Fibroblast of lung (primary cell): Measurements from ENCODE around the gene MEGF9. TPM values are rescaled to one million over a fixed set of nuclear protein-coding genes. Genes with fewer than 3 reads are reported as not detected.
A peak's percentile ranks its signal among the peaks of the same experiment; 100 is the strongest.

Experiments
- DNase-seq, 2 donors: peaks; one replicate each; pipeline versions ENCODE4 v3.0.0 to v3.0.0-alpha.2; 2010; ENCODE audit warnings: low read depth in 2 of 2
- H2AFZ ChIP-seq: 2 replicates; pipeline ENCODE4 v1.5.1; 2012; ENCODE audit warnings: low read length, control low read depth, inconsistent platforms
- H3K27ac ChIP-seq: 2 replicates; pipeline ENCODE4 v1.5.1; 2011; ENCODE audit warnings: low read length, control low read depth; ENCODE audit not compliant: insufficient read depth
- H3K27me3 ChIP-seq: 2 replicates; pipeline ENCODE4 v1.5.1; 2011; ENCODE audit warnings: mild to moderate bottlenecking, low read length; ENCODE audit not compliant: control insufficient read depth, insufficient read depth
- H3K36me3 ChIP-seq: 2 replicates; pipeline ENCODE4 v1.5.1; 2011; ENCODE audit warnings: low read length; ENCODE audit not compliant: control insufficient read depth, insufficient read depth
- H3K4me1 ChIP-seq: 2 replicates; pipeline ENCODE4 v1.5.1; 2011; ENCODE audit warnings: low read length; ENCODE audit not compliant: control insufficient read depth, insufficient read depth; ENCODE audit errors: extremely low read depth
- H3K4me2 ChIP-seq: 2 replicates; pipeline ENCODE4 v1.5.1; 2011; ENCODE audit warnings: low read length, control low read depth; ENCODE audit not compliant: insufficient read depth; ENCODE audit errors: extremely low read depth
- H3K4me3 ChIP-seq, 4 experiments: fragments of 200-600 bp in 1 of 4; sonication (generic) in 1 of 4; replicated peaks in 1 of 4; 2 replicates each; pipeline ENCODE4 v1.5.1; 2011 to 2016; ENCODE audit warnings: low read length in 4 of 4, low read depth in 3 of 4, mild to moderate bottlenecking in 3 of 4, control low read depth in 2 of 4, inconsistent platforms in 1 of 4, mixed read lengths in 1 of 4; ENCODE audit not compliant: insufficient read depth in 1 of 4; ENCODE audit errors: control extremely low read depth in 1 of 4
- H3K79me2 ChIP-seq: 2 replicates; pipeline ENCODE4 v1.5.1; 2012; ENCODE audit warnings: mild to moderate bottlenecking, low read length, inconsistent platforms; ENCODE audit not compliant: control insufficient read depth, insufficient read depth
- H3K9ac ChIP-seq: 2 replicates; pipeline ENCODE4 v1.5.1; 2011; ENCODE audit warnings: mild to moderate bottlenecking, low read length, control low read depth; ENCODE audit not compliant: insufficient read depth
- H3K9me3 ChIP-seq: 2 replicates; pipeline ENCODE4 v1.5.1; 2012; ENCODE audit warnings: low read depth, low read length; ENCODE audit not compliant: control insufficient read depth, insufficient read depth
- H4K20me1 ChIP-seq: 2 replicates; pipeline ENCODE4 v1.5.1; 2011; ENCODE audit warnings: low read length; ENCODE audit not compliant: control insufficient read depth, insufficient read depth; ENCODE audit errors: extremely low read depth
- CTCF ChIP-seq, 2 donors: IDR thresholded peaks in 1 of 2; conservative IDR thresholded peaks in 1 of 2; 1 replicate in 1 of 2; 2 replicates in 1 of 2; pipeline ENCODE4 v1.5.1; 2011 to 2012; ENCODE audit warnings: low read length in 2 of 2, control low read depth in 1 of 2, inconsistent platforms in 1 of 2, low read depth in 1 of 2, mild to moderate bottlenecking in 1 of 2
- EZH2 ChIP-seq: IDR thresholded peaks from 2 replicates; pipeline ENCODE4 v1.5.1; 2012; ENCODE audit warnings: low read length, control low read depth, mild to moderate bottlenecking; ENCODE audit errors: missing control alignments
- polyA plus RNA-seq, 2 donors: library from polyadenylated mRNA; depleted of rRNA in 1 of 2; stranded (reverse) in 1 of 2; unstranded in 1 of 2; fragments of >200 nt; gene quantifications; 2 replicates each; pipeline ENCODE4 v1.2.1, GENCODE V29; 2011 to 2012; ENCODE audit warnings: missing spikeins in 1 of 2
- total RNA-seq: library from RNA; depleted of rRNA; stranded (reverse); fragments of >200 nt; gene quantifications from 2 replicates; pipeline ENCODE4 v1.2.1, GENCODE V29; 2014

The MEGF9 gene
- total and polyA plus RNA-seq, 2 donors (not counting 1 experiment from before 2014, with no cell fraction given), result 15.8 to 24.9 TPM

- no peak for DNase-seq
- H3K4me1 ChIP-seq, result no peaks in the 10 kb centered on the region
- no peak overlapping the region for H3K4me3 ChIP-seq
- no peaks in the 10 kb centered on the region for H3K36me3 ChIP-seq
- H3K4me2 ChIP-seq, result no peak overlapping the region
- H3K9me3 ChIP-seq, result no peaks in the 10 kb centered on the region
- no peaks in the 10 kb centered on the region for H4K20me1 ChIP-seq
- no peaks in the 10 kb centered on the region for H3K27me3 ChIP-seq
- H2AFZ ChIP-seq, result no peak overlapping the region
- no peak overlapping the region for H3K9ac ChIP-seq
- TF ChIP-seq EZH2 (no peak), CTCF (conservative IDR thresholded peaks at IDR 0.05 in 1 of 2, IDR thresholded peaks at IDR 0.05 in 1 of 2; ENCODE audit: low read depth in 1 of 2, low read length in 2 of 2) (no peak)
- H3K27ac ChIP-seq, result no peak overlapping the region
- no peaks in the 10 kb centered on the region for H3K79me2 ChIP-seq
These were observed 42.3 kb upstream of the MEGF9 start for GRCh38 chr9:120756531-120756930.

GRCh38 chr9:120755810-120756434 lies 41.7 kb upstream of the MEGF9 start:
- no peak overlapping the region for H3K27ac ChIP-seq
- H2AFZ ChIP-seq, result no peak overlapping the region
- H3K4me3 ChIP-seq, result no peak overlapping the region
- H3K9me3 ChIP-seq, result no peaks in the 10 kb centered on the region
- no peaks in the 10 kb centered on the region for H3K4me1 ChIP-seq
- no peaks in the 10 kb centered on the region for H3K27me3 ChIP-seq
- no peaks in the 10 kb centered on the region for H3K79me2 ChIP-seq
- no peaks in the 10 kb centered on the region for H3K36me3 ChIP-seq
- TF ChIP-seq EZH2 (no peak), CTCF (conservative IDR thresholded peaks at IDR 0.05 in 1 of 2, IDR thresholded peaks at IDR 0.05 in 1 of 2; ENCODE audit: low read depth in 1 of 2, low read length in 2 of 2) (peak; percentile 85 to 87)
- no peak overlapping the region for H3K9ac ChIP-seq
- no peaks in the 10 kb centered on the region for H4K20me1 ChIP-seq
- peak; percentile 12 to 51 for DNase-seq
- H3K4me2 ChIP-seq, result no peak overlapping the region

- Histone ChIP-seq H3K36me3 (no peaks in the 10 kb centered on the region), H2AFZ (no peak overlapping the region), H3K79me2 (no peaks in the 10 kb centered on the region), H3K9ac (no peak overlapping the region), H3K4me2 (no peak overlapping the region), H3K27me3 (no peaks in the 10 kb centered on the region), H4K20me1 (no peaks in the 10 kb centered on the region), H3K4me1 (no peaks in the 10 kb centered on the region), H3K27ac (no peak overlapping the region), H3K4me3 (no peak overlapping the region), H3K9me3 (no peaks in the 10 kb centered on the region)
- DNase-seq, result no peak
- no peak for TF ChIP-seq CTCF (conservative IDR thresholded peaks at IDR 0.05 in 1 of 2, IDR thresholded peaks at IDR 0.05 in 1 of 2; ENCODE audit: low read depth in 1 of 2, low read length in 2 of 2)
- no peak for TF ChIP-seq EZH2
These were observed 40.8 kb upstream of the MEGF9 start for GRCh38 chr9:120755044-120755443.
